HuH-7 (cell line): ENCODE data around the gene PAX5.

Experiments
- DNase-seq: peaks from one replicate; pipeline ENCODE4 v3.0.0; 2011; ENCODE audit warnings: low spot score

The PAX5 gene

DNA sequence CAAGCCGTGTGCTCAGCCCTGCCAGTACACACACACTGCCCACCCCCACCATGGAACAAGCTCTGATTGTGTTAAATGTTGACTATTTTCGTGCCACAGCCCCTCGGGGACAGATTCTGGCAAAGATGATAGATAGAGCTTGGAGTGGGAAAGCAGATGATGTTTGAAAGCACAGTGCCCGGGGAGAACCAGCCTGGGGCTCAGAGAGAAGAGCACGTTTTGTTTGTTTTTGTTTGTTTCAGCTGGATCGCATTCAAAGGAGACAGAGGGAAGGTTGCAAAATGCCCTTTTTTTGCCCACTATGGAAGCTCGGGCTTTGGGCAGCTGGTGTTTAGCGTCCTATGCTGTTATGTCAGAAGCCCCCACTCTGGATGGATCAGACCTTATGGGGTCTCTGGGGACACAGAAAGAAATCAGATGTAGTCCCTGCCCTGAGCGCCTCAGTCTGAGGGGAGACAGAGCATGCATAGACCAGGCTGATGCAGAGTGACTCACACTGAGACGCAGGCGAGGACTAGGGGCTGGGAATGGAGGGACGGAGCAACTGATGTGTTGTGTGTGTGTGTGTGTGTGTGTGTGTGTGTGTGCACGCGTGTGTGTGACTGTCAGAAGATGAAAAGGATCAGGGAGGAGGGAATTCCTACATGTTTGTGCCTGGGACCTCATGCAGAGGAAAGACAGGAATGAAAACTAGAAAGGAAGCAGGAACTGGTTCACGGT is 231.7 kb downstream of the PAX5 start:
- DNase-seq = no peak

DNA sequence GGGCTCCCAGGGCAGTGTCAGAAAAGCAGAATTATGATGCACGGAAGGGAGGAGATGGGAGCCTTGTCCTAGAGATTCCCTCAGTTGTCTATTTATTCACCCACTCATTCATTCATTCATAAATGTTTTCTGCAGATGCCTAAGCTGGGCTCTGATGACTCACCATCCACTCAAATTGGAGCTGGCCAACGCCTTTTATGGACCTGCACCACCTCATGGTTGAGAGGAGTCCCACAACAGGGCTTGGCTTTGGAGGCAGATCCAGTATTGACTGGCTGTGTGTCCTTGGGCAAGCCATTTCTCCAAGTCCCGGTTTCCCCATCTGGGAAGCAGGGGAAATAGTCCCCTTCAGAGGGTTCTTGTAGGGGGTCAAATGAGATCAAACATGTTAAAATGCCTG is 233.6 kb downstream of the PAX5 start:
- no peak for DNase-seq

DNA sequence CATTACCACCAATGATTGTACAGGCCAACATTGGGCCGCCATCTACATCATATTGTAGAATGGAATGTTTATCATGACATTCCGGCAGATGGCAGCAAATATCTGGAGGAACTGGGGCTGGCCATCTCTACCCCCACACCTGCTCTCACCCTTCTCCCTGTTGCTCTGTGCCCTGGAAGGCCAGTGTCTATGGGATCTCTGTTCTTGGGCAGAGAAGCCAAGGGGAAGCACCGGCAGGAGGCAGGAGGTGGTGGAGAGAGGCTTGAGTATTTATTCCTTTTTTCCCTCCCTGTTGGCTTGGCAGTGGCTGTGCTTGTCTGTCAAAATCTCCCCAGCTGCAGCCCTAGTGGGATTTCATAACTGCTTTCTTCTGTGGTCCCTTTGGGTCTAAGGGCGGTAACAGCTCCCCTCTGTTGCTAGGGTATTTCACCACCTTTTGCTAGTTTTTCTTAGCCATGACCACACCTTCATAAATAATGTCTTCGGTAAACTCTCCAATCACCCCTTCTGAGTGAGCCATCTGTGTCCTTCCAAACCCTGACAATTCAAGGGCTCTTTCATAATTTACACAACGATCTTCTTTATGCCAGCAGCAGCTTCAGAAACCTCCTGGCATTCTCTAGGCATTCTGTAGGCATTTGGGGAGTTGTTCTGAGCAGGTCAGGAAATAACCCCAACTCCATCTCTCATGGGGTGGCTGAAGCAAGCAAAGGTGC is 235.6 kb downstream of the PAX5 start:
- DNase-seq = peak; percentile 89

DNA sequence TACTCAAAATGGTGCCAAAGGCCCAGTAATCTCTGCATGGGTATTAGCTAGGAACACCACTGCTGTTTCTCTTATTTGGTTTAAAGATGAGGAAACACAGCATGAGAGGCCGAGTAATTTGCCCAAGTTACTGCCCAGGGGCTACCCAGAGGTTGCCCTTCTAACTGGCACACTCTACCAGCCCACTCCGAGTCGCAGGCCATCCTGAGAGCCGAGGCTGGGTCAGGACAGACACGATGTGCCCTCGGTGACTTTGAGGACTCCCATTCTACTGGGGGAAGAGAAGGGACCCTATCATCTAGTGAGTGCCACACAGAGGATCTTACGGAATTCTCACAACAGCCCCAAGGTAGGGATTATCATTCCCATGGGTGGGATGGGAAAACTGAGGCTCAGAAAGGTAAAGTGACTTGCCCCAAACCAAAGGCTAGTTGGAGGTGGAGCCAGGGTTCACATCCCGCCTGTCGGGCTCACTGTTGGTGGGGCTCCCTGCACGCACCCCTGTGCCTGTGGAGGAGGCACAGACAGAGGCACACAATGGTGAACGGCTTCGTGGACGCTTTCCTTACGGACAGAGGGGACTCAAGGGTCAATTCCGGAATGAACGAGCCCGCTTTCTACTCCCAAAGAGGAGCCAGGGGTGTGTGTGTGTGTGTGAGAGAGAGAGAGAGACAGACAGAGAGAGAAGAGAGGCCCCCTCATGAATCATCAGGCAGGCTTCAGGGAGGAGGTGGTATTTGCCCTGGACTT is 236.4 kb downstream of the PAX5 start:
- DNase-seq = no peak

DNA sequence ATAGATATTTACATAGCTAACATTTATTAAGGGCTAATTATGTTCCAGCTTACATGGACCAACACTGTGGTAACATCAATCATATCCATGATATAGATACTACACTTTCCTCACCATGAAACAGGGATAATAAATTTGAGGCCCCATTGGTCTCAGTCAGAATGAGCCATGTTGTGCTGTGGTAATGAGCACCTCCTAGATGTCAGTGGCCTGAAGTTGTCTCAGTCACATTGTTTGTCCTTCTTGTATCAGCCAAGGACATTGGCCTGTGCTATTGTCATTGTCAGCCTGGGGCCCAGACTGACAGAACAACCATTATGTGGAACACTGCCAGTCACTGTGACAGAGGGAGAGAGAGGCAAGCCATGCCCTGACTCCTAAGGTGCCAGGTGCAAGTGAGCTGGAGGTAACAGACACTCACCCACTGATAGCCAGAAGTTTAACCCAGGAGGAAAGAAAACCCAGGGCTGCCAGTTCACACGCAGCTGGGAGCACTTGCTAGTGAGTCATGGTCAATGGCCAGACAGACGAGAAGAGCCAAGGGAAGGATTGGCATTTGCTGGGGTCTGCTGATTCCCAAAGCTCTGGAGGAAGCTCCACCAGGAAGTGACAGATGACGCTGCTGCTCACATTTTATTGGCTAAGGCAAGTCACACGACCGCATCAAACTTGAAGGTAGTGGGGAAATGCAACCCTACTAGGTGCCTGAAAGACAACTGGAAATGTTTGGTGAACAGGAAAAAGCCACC is 237.2 kb downstream of the PAX5 start:
- DNase-seq = no peak

DNA sequence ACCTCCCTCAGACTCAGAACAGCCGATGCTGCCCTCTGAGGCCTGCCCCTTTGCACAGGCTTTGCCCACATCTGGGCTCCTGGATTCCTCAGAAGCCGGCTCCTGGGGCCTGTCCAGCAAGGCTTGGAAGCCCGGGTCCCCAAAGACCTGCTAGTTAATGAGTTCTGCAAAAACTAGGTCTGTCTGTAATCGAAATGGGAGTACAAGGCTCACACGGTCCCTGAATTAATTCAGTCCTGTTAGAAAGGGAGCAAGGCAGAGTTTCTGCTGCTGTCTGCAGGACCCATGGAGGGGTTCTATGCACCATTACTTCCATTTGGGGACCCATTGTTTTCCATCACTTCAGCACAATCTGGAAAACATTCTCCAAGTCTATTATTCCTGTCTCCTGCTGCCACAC is 239.6 kb downstream of the PAX5 start:
- no peak for DNase-seq

DNA sequence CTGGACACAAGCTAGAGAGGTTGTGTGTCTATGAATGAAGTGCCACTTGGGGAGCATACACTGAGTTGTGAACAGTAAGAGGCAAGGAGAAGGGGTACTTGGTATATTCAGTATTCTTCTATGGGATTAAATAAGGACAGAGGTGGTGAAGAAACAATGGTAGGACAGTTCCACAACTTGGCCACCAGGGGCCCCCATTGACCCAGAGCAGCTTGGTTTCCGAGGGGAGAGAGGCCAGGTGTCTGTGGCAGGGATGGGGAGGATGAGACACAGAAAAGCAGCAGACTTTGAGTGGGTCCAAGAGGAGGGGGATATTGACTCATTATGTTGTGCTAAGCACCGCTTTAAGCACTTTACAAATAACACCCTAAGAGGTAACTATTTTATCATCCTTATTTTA is 240.8 kb downstream of the PAX5 start:
- no peak for DNase-seq

DNA sequence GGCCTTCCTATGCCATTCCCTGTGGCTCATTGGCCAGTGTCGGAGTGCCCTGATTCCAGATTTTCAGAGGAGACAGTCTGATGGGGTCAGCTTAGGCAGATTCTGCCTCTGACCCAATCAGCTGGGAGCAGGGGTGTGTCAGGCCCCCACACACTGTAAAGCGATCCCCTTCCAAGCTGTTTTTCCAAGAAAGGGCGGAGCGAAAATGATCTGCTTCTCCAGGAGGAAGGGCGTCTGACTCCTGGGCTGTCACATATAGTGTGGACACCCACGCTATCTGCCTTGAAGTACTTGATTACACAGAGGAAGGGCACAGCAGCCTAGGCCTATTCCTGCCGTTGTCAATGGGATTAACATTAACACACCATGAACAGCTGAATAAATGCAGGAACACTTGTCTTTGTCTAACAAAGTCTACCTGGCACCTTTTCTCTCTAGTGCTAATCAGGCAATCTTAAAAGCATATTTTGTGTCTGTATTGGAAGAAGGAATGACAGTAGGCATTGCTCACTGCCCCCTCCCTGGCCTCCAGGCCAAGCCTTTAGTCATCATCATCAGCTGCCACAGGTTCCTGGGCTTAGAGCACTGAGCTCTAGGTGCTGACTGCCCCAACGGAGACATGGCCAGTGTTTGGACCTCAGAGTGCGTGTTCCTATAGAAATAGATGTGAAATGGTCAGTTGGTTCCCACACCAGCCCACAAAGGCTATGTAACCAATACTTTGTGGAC is 242.7 kb downstream of the PAX5 start:
- no peak for DNase-seq

DNA sequence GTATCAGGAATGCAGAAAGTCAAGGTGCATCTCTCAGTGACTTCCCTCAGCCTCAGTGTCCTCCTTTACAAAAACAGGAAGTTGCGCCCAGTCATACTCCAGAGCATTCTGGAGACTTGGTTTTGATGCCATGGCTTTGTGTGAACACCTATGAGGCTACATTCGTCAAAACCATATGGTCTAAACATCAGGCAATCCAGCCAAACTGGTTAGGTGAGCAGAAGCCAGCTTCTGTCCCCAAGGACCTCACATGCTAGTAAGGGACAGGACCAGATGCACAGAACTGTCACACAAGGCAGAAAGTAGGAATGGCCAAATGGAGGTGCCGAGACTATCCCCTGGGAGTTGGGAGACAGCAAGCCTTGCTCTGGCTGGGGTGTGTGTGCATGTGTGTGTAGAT is 244.2 kb downstream of the PAX5 start:
- no peak for DNase-seq

DNA sequence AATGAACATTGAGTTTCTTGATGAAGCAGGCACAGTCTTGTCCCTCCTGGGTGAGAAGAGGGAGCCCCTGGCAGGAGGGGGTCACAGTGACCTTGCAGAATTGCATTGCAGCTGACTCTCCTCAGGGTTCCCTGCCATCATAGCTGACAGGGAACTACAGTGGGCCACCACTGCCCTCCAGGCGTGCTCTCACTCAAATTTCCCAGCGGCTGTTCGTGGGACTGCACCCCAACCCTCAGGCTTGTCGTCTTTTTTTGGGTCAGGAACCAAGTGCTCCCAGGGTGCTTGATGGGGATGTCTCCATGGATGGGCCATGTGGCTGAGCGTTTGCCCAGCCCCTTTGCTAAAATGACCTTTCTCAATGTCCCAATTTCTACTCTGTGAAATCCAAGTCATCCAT is 245.5 kb downstream of the PAX5 start:
- DNase-seq = peak; percentile 62

DNA sequence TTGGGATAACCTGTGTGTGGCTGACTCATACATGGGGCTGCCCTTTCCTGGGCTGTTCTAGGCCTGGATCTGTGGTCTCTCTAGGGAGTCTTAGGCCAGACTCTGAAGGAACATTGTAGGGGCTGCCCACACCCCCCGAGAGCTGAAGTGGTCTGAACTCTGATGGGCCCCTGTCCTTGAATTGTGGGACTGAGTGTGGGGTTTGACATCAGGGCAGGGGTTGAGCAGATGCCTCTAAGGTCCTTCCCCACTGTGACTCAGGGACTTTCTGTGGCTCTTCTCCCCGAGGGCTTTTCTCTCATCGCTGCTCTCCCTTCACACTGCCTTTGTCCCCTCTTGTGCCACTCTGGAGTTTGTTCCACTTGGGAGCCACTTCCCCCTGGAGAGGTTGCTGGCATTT is 246.4 kb downstream of the PAX5 start:
- DNase-seq = no peak
